B cell (primary cell): Measurements from ENCODE around the gene KRT222. TPM values are rescaled to one million over a fixed set of nuclear protein-coding genes. Genes with fewer than 3 reads are reported as not detected.

Experiments used
- ATAC-seq: fragments of 200-7000 bp; cut with Tn5 transposase; one replicate; pipeline ENCODE4 v1.10.0; 2021; ENCODE audit warnings: low read depth, mild to moderate bottlenecking, moderate number of reproducible peaks, moderate library complexity
- CTCF ChIA-PET: fragments of 350-600 bp; sonication (Branson Sonifier 250); formaldehyde crosslinking; loops from one replicate; lab custom pipeline; 2021; ENCODE audit warnings: antibody characterized with exemption, inconsistent platforms; lab: Charles Lee
- POLR2A ChIA-PET: fragments of 350-600 bp; sonication (Branson Sonifier 250); formaldehyde crosslinking; loops from one replicate; lab custom pipeline; 2021; ENCODE audit warnings: antibody characterized with exemption; lab: Charles Lee
- DNase-seq: peaks from one replicate; pipeline ENCODE4 v3.0.0; 2013
- H2AFZ ChIP-seq: 2 replicates; pipeline ENCODE4 v1.6.1; 2012; ENCODE audit warnings: mild to moderate bottlenecking, low read depth, low read length; ENCODE audit not compliant: insufficient read depth, poor library complexity, severe bottlenecking
- H3K27ac ChIP-seq, 2 donors: 1 replicate in 1 of 2; 2 replicates in 1 of 2; pipeline ENCODE4 v1.5.1; 2012 to 2013; ENCODE audit warnings: low read length in 2 of 2, mild to moderate bottlenecking in 2 of 2, moderate library complexity in 1 of 2
- H3K27me3 ChIP-seq, 4 experiments: fragments of 200-600 bp in 1 of 4; sonication (generic) in 1 of 4; replicated peaks in 1 of 4; 1 replicate in 2 of 4; 2 replicates in 2 of 4; pipeline versions ENCODE4 v1.6.1 to v1.7.0; 2013 to 2016; ENCODE audit warnings: low read length in 3 of 4, mild to moderate bottlenecking in 2 of 4, mixed read lengths in 1 of 4, moderate library complexity in 1 of 4; ENCODE audit not compliant: insufficient read depth in 4 of 4, control insufficient read depth in 3 of 4; ENCODE audit errors: control extremely low read depth in 1 of 4
- H3K36me3 ChIP-seq, 2 experiments: replicated peaks in 1 of 2; 1 replicate in 1 of 2; 2 replicates in 1 of 2; pipeline versions ENCODE4 v1.6.1 to v1.7.1; 2013; ENCODE audit warnings: low read length in 1 of 2; ENCODE audit not compliant: insufficient read depth in 2 of 2, control insufficient read depth in 1 of 2; ENCODE audit errors: control extremely low read depth in 1 of 2, extremely low read depth in 1 of 2
- H3K4me1 ChIP-seq, 2 donors: fragments of 200-600 bp in 1 of 2; sonication (generic) in 1 of 2; 1 replicate in 1 of 2; 2 replicates in 1 of 2; pipeline versions ENCODE4 v1.5.1 to v1.6.1; 2013 to 2017; ENCODE audit warnings: low read length in 2 of 2; ENCODE audit not compliant: control insufficient read depth in 2 of 2, insufficient read depth in 2 of 2
- H3K4me2 ChIP-seq: replicated peaks from 2 replicates; pipeline ENCODE3; 2012; ENCODE audit warnings: mild to moderate bottlenecking, low read depth, low read length; ENCODE audit not compliant: poor library complexity, severe bottlenecking
- H3K4me3 ChIP-seq, 5 experiments: fragments of 200-600 bp in 1 of 5; sonication (generic) in 1 of 5; 1 replicate in 3 of 5; 2 replicates in 2 of 5; pipeline versions ENCODE4 v1.5.1 to v1.7.0; 2011 to 2016; ENCODE audit warnings: low read length in 4 of 5, mild to moderate bottlenecking in 4 of 5, low read depth in 2 of 5, control low read depth in 1 of 5, moderate library complexity in 1 of 5; ENCODE audit not compliant: insufficient read depth in 1 of 5; ENCODE audit errors: control extremely low read depth in 1 of 5, extremely low read depth in 1 of 5
- H3K79me2 ChIP-seq: fragments of 200-600 bp; sonication (generic); one replicate; pipeline ENCODE4 v1.6.0; 2016; ENCODE audit warnings: low read length; ENCODE audit not compliant: control insufficient read depth, insufficient read depth
- H3K9ac ChIP-seq: fragments of 200-600 bp; sonication (generic); 2 replicates; pipeline ENCODE4 v1.6.1; 2017; ENCODE audit warnings: mild to moderate bottlenecking, low read length, moderate library complexity
- H3K9me3 ChIP-seq, 3 donors: one replicate each; pipeline versions ENCODE4 v1.6.1 to v1.7.1; 2013; ENCODE audit warnings: low read length in 2 of 3; ENCODE audit not compliant: control insufficient read depth in 2 of 3, insufficient read depth in 1 of 3; ENCODE audit errors: control extremely low read depth in 1 of 3
- H4K20me1 ChIP-seq: 2 replicates; pipeline ENCODE4 v1.6.0; 2012; ENCODE audit warnings: mild to moderate bottlenecking, low read length; ENCODE audit not compliant: insufficient read depth, control insufficient read depth, poor library complexity, severe bottlenecking
- H3K27ac Mint-ChIP-seq: one replicate; pipeline ENCODE4 v1.8.0; 2021; ENCODE audit warnings: mixed read lengths
- H3K27me3 Mint-ChIP-seq: one replicate; pipeline ENCODE4 v1.8.0; 2021; ENCODE audit warnings: mixed read lengths
- H3K4me1 Mint-ChIP-seq: one replicate; pipeline ENCODE4 v1.8.0; 2021; ENCODE audit warnings: mixed read lengths
- H3K4me3 Mint-ChIP-seq: one replicate; pipeline ENCODE4 v1.8.0; 2021; ENCODE audit warnings: mixed read lengths
- H3K9me3 Mint-ChIP-seq: one replicate; pipeline ENCODE4 v1.8.0; 2022; ENCODE audit warnings: mixed read lengths; ENCODE audit not compliant: insufficient read depth
- CTCF ChIP-seq: fragments of 200-600 bp; IDR thresholded peaks from one replicate; pipeline ENCODE4 v1.8.0; 2022; ENCODE audit warnings: antibody characterized with exemption, mild to moderate bottlenecking
- EZH2 ChIP-seq: IDR thresholded peaks from 2 replicates; pipeline ENCODE4 v1.6.1; 2012; ENCODE audit warnings: borderline replicate concordance, low read depth, mild to moderate bottlenecking, moderate library complexity, low read length; ENCODE audit not compliant: insufficient read depth, poor library complexity, severe bottlenecking
- WGBS: methylation state at CpG from one replicate; pipeline ENCODE4 v1.1.5; 2013; ENCODE audit warnings: missing lambda C conversion rate; ENCODE audit not compliant: insufficient coverage; 5-methylcytosine and 5-hydroxymethylcytosine counted together
- intact Hi-C: fragments of 100-400 bp; cut with micrococcal nuclease; formaldehyde crosslinking; loops from one replicate; pipeline ENCODE4 v1.10.0; 2022
- polyA plus RNA-seq: library from polyadenylated mRNA; depleted of rRNA; stranded (reverse); fragments of >200 nt; gene quantifications from 2 replicates; pipeline ENCODE4 v1.2.3, GENCODE V29; 2012
- total RNA-seq, 2 donors: library from RNA; stranded (reverse); fragments of 120-200 nt in 1 of 2; gene quantifications; 1 replicate in 1 of 2; 2 replicates in 1 of 2; pipeline versions ENCODE4 v1.2.3 to v1.2.4, GENCODE V29; 2013 to 2022

Gene KRT222
- total and polyA plus RNA-seq, 2 donors (not counting 1 experiment from before 2014, with no cell fraction given) = not detected

DNA sequence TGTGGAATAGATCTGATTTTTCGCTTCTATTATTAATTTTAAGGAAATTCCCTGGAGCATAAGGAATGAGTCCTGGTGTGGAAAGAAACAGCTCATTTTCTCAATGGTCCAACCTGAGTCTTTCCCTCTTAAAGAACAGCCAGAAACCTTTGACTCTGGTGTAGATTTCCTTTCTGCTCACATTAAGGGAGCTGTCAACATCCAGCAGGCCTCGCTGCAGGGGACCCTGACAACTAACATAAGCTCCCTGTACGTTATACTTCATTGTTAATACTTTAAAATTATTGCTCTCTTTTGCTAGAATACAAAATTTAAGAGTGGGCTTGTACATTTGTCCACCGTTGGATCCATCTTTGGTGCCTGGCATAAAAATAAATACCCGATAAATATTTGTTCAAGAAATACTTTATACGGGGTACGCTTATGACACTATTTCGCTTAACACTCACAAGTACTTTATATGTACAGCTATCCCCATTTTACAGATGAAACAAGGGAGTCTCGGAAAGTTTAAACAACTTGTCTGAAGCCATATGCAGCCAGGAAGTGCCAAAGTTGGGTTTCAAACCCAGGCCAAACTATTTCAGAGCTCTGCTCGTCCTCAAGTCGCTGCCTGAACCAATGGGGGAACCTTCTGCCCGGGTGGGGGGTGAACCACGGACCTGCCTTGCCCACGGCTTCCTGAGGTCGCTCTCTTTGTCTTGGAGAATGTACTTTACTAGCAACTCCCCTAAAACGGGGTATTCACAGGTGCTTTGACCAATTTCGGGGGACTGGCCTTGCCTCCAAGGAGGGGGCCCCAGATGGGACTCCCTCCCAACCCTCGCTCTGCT, 18.0 kb downstream of the KRT222 start:
- Mint-ChIP-seq H3K4me1 (peaks cover 42% of the 10 kb centered on the region), H3K4me3 (peak overlapping the region; percentile 89), H3K27me3 (no peaks in the 10 kb centered on the region), H3K27ac (peak overlapping the region; percentile 94), H3K9me3 (no peaks in the 10 kb centered on the region)
- Histone ChIP-seq H3K9me3 (no peaks in the 10 kb centered on the region), H3K4me1 (peaks cover 25 to 30% of the 10 kb centered on the region in 2 donors), H3K27me3 (no peaks in the 10 kb centered on the region), H3K4me2 (peak overlapping the region; percentile 95), H3K36me3 (peaks cover 9 to 28% of the 10 kb centered on the region in 2 experiments), H3K9ac (peak overlapping the region; percentile 100), H2AFZ (peak overlapping the region; percentile 99), H4K20me1 (peaks cover 5% of the 10 kb centered on the region), H3K4me3 (peak overlapping the region; percentile 85 to 94 (median 86)), H3K27ac (peak overlapping the region; percentile 97 to 100), H3K79me2 (peaks cover 72% of the 10 kb centered on the region)
- ChIA-PET POLR2A (interaction anchor here (0.9 to 1.7 kb wide), 6 partner anchors 27 to 203 kb away, joined by 3 to 5 read pairs (median 4); no protein-coding TSS in a partner anchor), CTCF (interaction anchor here (0.6 to 3.6 kb wide), 15 partner anchors 13 to 1024 kb away, joined by 3 to 17 read pairs (median 4); no protein-coding TSS in a partner anchor)
- WGBS = 2% methylated on average over 10 of the region's 18 CpGs
- intact Hi-C loops = no loop called here
- DNase-seq (no peak), ATAC-seq (peak; percentile 16)
- no peak for TF ChIP-seq EZH2
- no peak for TF ChIP-seq CTCF

- 100% methylated on average over 1 of the region's 2 CpGs for WGBS
- ChIA-PET CTCF (interaction anchor here (1.0 to 3.6 kb wide), 7 partner anchors 20 to 1017 kb away, joined by 3 to 17 read pairs (median 7); no protein-coding TSS in a partner anchor), POLR2A (interaction anchor here (1.6 kb wide), 1 partner anchor 26 kb away, joined by 4 read pairs; no protein-coding TSS in a partner anchor)
- H3K27ac ChIP-seq = peak overlapping the region in 1 of 2 donors; percentile 21
- no peak overlapping the region for H3K4me3 ChIP-seq
- H3K4me1 ChIP-seq = peaks cover 25 to 30% of the 10 kb centered on the region in 2 donors
- no peak overlapping the region for H3K27ac Mint-ChIP-seq
- peaks cover 9% of the 10 kb centered on the region for H4K20me1 ChIP-seq
- H3K27me3 Mint-ChIP-seq = no peaks in the 10 kb centered on the region
- H3K36me3 ChIP-seq = peaks cover 14 to 38% of the 10 kb centered on the region in 2 experiments
- H3K27me3 ChIP-seq = no peaks in the 10 kb centered on the region
- no peaks in the 10 kb centered on the region for H3K9me3 Mint-ChIP-seq
- H2AFZ ChIP-seq = no peak overlapping the region
- H3K9me3 ChIP-seq = no peaks in the 10 kb centered on the region
- H3K9ac ChIP-seq = peak overlapping the region; percentile 22
- H3K79me2 ChIP-seq = peaks cover 81% of the 10 kb centered on the region
- peaks cover 43% of the 10 kb centered on the region for H3K4me1 Mint-ChIP-seq
- ATAC-seq = no peak
- no peak overlapping the region for H3K4me3 Mint-ChIP-seq
- peak overlapping the region; percentile 95 for H3K4me2 ChIP-seq
- TF ChIP-seq CTCF = no peak
- no peak for TF ChIP-seq EZH2
- no peak for DNase-seq
- intact Hi-C loops = no loop called here
These were observed 19.0 kb downstream of the KRT222 start for GRCh38 chr17:40645943-40646342.
